ENCODE measurements around the gene FGR. TPM values are rescaled to one million over a fixed set of nuclear protein-coding genes. Genes with fewer than 3 reads are reported as not detected.

The FGR gene
- polyA plus RNA-seq, 3 donors: 371 to 1,340 (median 571) TPM

DNA sequence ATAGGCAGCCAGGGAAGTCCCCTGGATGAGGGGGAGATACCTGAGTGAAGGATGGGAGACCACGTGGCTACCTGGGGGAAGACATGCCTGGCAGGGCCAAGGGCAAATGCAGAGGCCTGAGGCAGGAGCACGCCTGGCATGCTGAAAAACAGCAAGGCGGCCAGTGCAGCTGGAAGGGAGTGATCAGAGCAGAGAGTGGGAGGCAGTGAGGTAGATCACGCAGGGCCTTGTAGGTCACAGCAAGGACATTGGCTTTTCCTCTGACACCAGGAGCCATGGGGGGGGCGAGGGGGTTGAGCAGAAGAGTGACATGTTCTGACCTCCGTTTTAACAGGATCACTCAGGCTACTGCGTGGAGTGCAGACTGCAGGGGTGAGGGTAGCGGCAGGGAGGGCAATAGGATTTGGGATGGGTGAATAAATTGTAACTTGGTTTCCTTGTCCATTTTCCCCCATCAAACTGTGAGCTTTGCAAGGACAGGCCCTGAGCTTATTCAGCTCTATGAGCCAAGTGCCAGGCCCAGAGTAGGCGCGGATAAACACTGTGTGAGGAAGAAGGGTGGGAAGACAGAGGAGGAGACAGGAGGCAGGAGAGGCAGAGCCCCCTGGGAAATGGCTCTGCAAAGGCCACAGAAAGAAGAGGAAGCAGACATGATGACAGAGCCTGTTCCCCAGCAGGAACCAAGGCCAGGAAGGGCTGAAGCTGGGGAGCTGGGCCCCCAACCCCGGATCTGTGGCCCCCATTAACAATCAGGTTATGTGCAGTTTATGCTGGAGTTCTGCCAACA is 20.4 kb upstream of the FGR start:
- Mint-ChIP-seq H3K36me3 (peaks cover 0 to 2% of the 10 kb centered on the region in 2 donors), H3K27ac (peak overlapping the region; percentile 69 to 94 (median 89)), H3K4me1 (peaks cover 60% of the 10 kb centered on the region), H3K9me3 (no peaks in the 10 kb centered on the region), H3K4me3 (no peak overlapping the region), H3K27me3 (ENCODE audit: low read depth in 3 of 3) (peaks cover 0 to 3% (median 0%) of the 10 kb centered on the region in 3 donors)
- Histone ChIP-seq H3K9me3 (replicated peaks in 1 of 2; ENCODE audit: control insufficient read depth in 1 of 2, insufficient read depth in 1 of 2, low read length in 2 of 2) (no peaks in the 10 kb centered on the region), H3K4me1 (ENCODE audit: control insufficient read depth in 1 of 2, insufficient read depth in 2 of 2, low read length in 2 of 2) (peaks cover 60 to 68% of the 10 kb centered on the region in 2 donors), H4K20me1 (ENCODE audit: insufficient read depth, low read length) (no peaks in the 10 kb centered on the region), H3K4me3 (replicated peaks in 1 of 3; ENCODE audit: low read depth in 2 of 3, low read length in 3 of 3) (no peak overlapping the region), H3K27ac (ENCODE audit: low read depth in 1 of 2, low read length in 2 of 2) (peak overlapping the region; percentile 53 to 71), H3K27me3 (ENCODE audit: control insufficient read depth in 2 of 2, insufficient read depth in 2 of 2, low read length in 2 of 2) (no peaks in the 10 kb centered on the region), H3K36me3 (replicated peaks in 1 of 2; ENCODE audit: control insufficient read depth in 1 of 2, insufficient read depth in 2 of 2, low read length in 2 of 2) (no peaks in the 10 kb centered on the region), H2AFZ (ENCODE audit: insufficient read depth, low read depth, low read length, poor library complexity, severe bottlenecking) (no peak overlapping the region), H3K4me2 (replicated peaks; ENCODE audit: extremely low read depth, low read length, poor library complexity, severe bottlenecking) (no peak overlapping the region), H3K79me2 (ENCODE audit: insufficient read depth, low read length) (no peaks in the 10 kb centered on the region), H3K9ac (ENCODE audit: insufficient read depth, low read length, poor library complexity, severe bottlenecking) (peak overlapping the region; percentile 18)
- WGBS (ENCODE audit: insufficient coverage): 71% methylated on average over 8 of the region's 11 CpGs
- intact Hi-C loops (cut with micrococcal nuclease): loop anchor here in 1 of 2 donors (2.0 kb wide), 1 partner anchor 15 kb away; no protein-coding TSS in a partner anchor
- TF ChIP-seq, protein P1, sequence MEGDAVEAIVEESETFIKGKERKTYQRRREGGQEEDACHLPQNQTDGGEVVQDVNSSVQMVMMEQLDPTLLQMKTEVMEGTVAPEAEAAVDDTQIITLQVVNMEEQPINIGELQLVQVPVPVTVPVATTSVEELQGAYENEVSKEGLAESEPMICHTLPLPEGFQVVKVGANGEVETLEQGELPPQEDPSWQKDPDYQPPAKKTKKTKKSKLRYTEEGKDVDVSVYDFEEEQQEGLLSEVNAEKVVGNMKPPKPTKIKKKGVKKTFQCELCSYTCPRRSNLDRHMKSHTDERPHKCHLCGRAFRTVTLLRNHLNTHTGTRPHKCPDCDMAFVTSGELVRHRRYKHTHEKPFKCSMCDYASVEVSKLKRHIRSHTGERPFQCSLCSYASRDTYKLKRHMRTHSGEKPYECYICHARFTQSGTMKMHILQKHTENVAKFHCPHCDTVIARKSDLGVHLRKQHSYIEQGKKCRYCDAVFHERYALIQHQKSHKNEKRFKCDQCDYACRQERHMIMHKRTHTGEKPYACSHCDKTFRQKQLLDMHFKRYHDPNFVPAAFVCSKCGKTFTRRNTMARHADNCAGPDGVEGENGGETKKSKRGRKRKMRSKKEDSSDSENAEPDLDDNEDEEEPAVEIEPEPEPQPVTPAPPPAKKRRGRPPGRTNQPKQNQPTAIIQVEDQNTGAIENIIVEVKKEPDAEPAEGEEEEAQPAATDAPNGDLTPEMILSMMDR (IDR thresholded peaks at IDR 0.05): no peak
- DNase-seq: peak in 2 of 3 donors; percentile 40 to 46

DNA sequence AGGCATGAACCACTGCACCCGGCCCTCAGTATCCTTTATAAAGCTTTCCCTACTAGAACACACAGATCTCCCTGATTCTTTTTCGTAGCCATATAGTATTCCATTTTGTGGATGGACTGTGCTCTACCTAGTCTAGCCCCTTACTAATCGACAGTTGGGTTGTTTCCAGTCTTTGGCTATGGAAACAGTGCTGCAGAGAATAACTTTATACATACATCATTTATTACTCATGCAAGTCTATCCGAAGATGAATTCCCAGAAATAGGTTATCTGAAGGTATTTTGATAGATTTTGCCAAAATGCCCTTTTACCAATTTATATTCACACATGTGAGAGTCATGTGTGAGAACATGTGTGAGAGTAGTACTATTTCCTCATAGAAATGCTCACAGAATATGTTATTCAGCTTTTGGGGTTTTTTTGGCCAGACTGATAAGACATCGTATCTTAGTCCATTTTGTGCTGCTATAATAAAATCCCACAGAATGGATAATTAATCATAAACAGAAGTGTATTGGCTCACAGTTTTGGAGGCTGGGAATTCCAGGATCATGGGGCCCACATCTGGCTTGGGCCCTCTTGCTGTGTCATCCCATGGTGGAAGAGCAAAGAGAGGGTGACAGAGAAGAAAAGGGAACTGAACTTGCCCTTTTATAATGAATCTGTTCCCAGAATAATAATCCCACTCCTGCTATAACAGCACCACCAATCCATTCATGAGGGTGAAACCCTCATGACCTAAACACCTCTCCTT is 17.3 kb upstream of the FGR start:
- H3K27me3 ChIP-seq (ENCODE audit: control insufficient read depth in 2 of 2, insufficient read depth in 2 of 2, low read length in 2 of 2): no peaks in the 10 kb centered on the region
- intact Hi-C loops (cut with micrococcal nuclease): no loop called here
- H3K4me3 ChIP-seq (replicated peaks in 1 of 3; ENCODE audit: low read depth in 2 of 3, low read length in 3 of 3): no peak overlapping the region
- H3K4me2 ChIP-seq (replicated peaks; ENCODE audit: extremely low read depth, low read length, poor library complexity, severe bottlenecking): peak overlapping the region; percentile 11
- H4K20me1 ChIP-seq (ENCODE audit: insufficient read depth, low read length): no peaks in the 10 kb centered on the region
- no peak overlapping the region for H2AFZ ChIP-seq (ENCODE audit: insufficient read depth, low read depth, low read length, poor library complexity, severe bottlenecking)
- Mint-ChIP-seq H3K27ac (peak overlapping the region; percentile 80 to 94 (median 91)), H3K4me3 (no peak overlapping the region), H3K36me3 (peaks cover 0 to 2% of the 10 kb centered on the region in 2 donors), H3K4me1 (peaks cover 50% of the 10 kb centered on the region), H3K27me3 (ENCODE audit: low read depth in 3 of 3) (peaks cover 0 to 7% (median 0%) of the 10 kb centered on the region in 3 donors), H3K9me3 (no peaks in the 10 kb centered on the region)
- no peaks in the 10 kb centered on the region for H3K36me3 ChIP-seq (replicated peaks in 1 of 2; ENCODE audit: control insufficient read depth in 1 of 2, insufficient read depth in 2 of 2, low read length in 2 of 2)
- no peak overlapping the region for H3K9ac ChIP-seq (ENCODE audit: insufficient read depth, low read length, poor library complexity, severe bottlenecking)
- no peaks in the 10 kb centered on the region for H3K9me3 ChIP-seq (replicated peaks in 1 of 2; ENCODE audit: control insufficient read depth in 1 of 2, insufficient read depth in 1 of 2, low read length in 2 of 2)
- H3K27ac ChIP-seq (ENCODE audit: low read depth in 1 of 2, low read length in 2 of 2): peak overlapping the region; percentile 59 to 65
- TF ChIP-seq, protein P1 (IDR thresholded peaks at IDR 0.05): no peak
- peak in 2 of 3 donors; percentile 36 to 79 for DNase-seq
- no peaks in the 10 kb centered on the region for H3K79me2 ChIP-seq (ENCODE audit: insufficient read depth, low read length)
- peaks cover 49 to 61% of the 10 kb centered on the region in 2 donors for H3K4me1 ChIP-seq (ENCODE audit: control insufficient read depth in 1 of 2, insufficient read depth in 2 of 2, low read length in 2 of 2)
- 100% methylated on average over 1 of the region's 5 CpGs for WGBS (ENCODE audit: insufficient coverage)

Data from CD14-positive monocyte (primary cell).